ENCODE measurements around the gene CDIP1.

The CDIP1 gene

GRCh38 chr16:4556580-4556979 lies 18.0 kb upstream of the CDIP1 start:
- peak overlapping the region; percentile 48 for H3K27ac Mint-ChIP-seq
- no peaks in the 10 kb centered on the region for H3K36me3 Mint-ChIP-seq
- H3K4me3 Mint-ChIP-seq = no peak overlapping the region
- ATAC-seq = no peak
- H3K9me3 Mint-ChIP-seq = no peaks in the 10 kb centered on the region
- no peaks in the 10 kb centered on the region for H3K4me1 Mint-ChIP-seq
- no peak for DNase-seq (ENCODE audit: low spot score in 2 of 2)

GRCh38 chr16:4556112-4556511 lies 17.5 kb upstream of the CDIP1 start, which contains the start of gene C16orf96:
C16orf96 (plus strand) TSS chr16:4556340; CDS start chr16:4556490, 150 bp downstream.
- Mint-ChIP-seq H3K36me3 (no peaks in the 10 kb centered on the region), H3K27ac (peak within 1 kb of the TSS; percentile 48), H3K4me1 (no peaks in the 10 kb centered on the region), H3K4me3 (no peak within 1 kb of the TSS), H3K9me3 (no peaks in the 10 kb centered on the region)
- ATAC-seq = no peak
- DNase-seq (ENCODE audit: low spot score in 2 of 2) = no peak

- Mint-ChIP-seq H3K4me3 (no peak overlapping the region), H3K9me3 (no peaks in the 10 kb centered on the region), H3K27ac (no peak overlapping the region), H3K4me1 (no peaks in the 10 kb centered on the region), H3K36me3 (peaks cover 3% of the 10 kb centered on the region)
- DNase-seq (ENCODE audit: low spot score in 2 of 2) (no peak), ATAC-seq (no peak)
Observed at GRCh38 chr16:4552541-4552940, 14.0 kb upstream of the CDIP1 start.

GRCh38 chr16:4550591-4550990 lies 12.0 kb upstream of the CDIP1 start:
- ATAC-seq (no peak), DNase-seq (ENCODE audit: low spot score in 2 of 2) (no peak)
- H3K4me3 Mint-ChIP-seq = no peak overlapping the region
- no peaks in the 10 kb centered on the region for H3K4me1 Mint-ChIP-seq
- H3K36me3 Mint-ChIP-seq = peaks cover 7% of the 10 kb centered on the region
- no peak overlapping the region for H3K27ac Mint-ChIP-seq
- H3K9me3 Mint-ChIP-seq = no peaks in the 10 kb centered on the region

DNA sequence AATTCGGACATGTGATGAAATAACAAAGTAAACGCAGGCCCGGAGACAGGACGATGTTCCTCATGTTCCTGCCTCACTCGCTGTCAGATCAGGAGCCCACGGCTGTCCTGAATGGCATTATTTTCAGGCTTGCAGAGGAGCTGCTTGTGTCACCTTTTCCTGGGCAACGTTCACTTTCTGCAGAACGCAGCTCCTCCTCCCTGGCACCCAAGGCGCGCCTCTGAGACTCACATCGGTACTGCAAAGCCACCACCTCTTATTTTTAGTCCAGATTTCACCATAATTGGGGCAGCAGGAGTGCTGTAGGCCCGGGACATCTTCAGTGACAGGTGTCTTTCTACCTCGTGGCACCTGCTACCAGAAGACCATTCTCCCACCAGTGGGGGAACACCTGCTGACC lies 9.6 kb upstream of the CDIP1 start:
- ATAC-seq = no peak

GRCh38 chr16:4544473-4544872 lies 5.9 kb upstream of the CDIP1 start:
- DNase-seq (ENCODE audit: low spot score in 2 of 2) (no peak), ATAC-seq (no peak)
- no peak overlapping the region for H3K27ac Mint-ChIP-seq
- H3K4me1 Mint-ChIP-seq = peaks cover 6% of the 10 kb centered on the region
- H3K9me3 Mint-ChIP-seq = peaks cover 5% of the 10 kb centered on the region
- H3K36me3 Mint-ChIP-seq = peaks cover 7% of the 10 kb centered on the region
- H3K4me3 Mint-ChIP-seq = no peak overlapping the region

More for the DNA sequence above, 9.6 kb upstream of the CDIP1 start:
- peaks cover 7% of the 10 kb centered on the region for H3K36me3 Mint-ChIP-seq
- DNase-seq (ENCODE audit: low spot score in 2 of 2) = no peak
- H3K4me3 Mint-ChIP-seq = no peak overlapping the region
- H3K27ac Mint-ChIP-seq = no peak overlapping the region
- no peaks in the 10 kb centered on the region for H3K4me1 Mint-ChIP-seq
- no peaks in the 10 kb centered on the region for H3K9me3 Mint-ChIP-seq

- H3K36me3 Mint-ChIP-seq = peaks cover 11% of the 10 kb centered on the region
- DNase-seq (ENCODE audit: low spot score in 2 of 2) = no peak
- peak overlapping the region; percentile 51 for H3K27ac Mint-ChIP-seq
- H3K9me3 Mint-ChIP-seq = peaks cover 5% of the 10 kb centered on the region
- no peak for ATAC-seq
- H3K4me3 Mint-ChIP-seq = no peak overlapping the region
- H3K4me1 Mint-ChIP-seq = peaks cover 32% of the 10 kb centered on the region
Observed at GRCh38 chr16:4539716-4540284, 1.2 kb upstream of the CDIP1 start.

- peaks cover 5% of the 10 kb centered on the region for H3K9me3 Mint-ChIP-seq
- peak; percentile 65 for ATAC-seq
- H3K4me1 Mint-ChIP-seq = peaks cover 42% of the 10 kb centered on the region
- H3K4me3 Mint-ChIP-seq = peak overlapping the region; percentile 75
- H3K36me3 Mint-ChIP-seq = peaks cover 14% of the 10 kb centered on the region
- H3K27ac Mint-ChIP-seq = peak overlapping the region; percentile 15
- DNase-seq (ENCODE audit: low spot score in 2 of 2) = peak in 1 of 2 donors; percentile 28
Observed at GRCh38 chr16:4537376-4538343, 913 bp downstream of the CDIP1 start.

DNA sequence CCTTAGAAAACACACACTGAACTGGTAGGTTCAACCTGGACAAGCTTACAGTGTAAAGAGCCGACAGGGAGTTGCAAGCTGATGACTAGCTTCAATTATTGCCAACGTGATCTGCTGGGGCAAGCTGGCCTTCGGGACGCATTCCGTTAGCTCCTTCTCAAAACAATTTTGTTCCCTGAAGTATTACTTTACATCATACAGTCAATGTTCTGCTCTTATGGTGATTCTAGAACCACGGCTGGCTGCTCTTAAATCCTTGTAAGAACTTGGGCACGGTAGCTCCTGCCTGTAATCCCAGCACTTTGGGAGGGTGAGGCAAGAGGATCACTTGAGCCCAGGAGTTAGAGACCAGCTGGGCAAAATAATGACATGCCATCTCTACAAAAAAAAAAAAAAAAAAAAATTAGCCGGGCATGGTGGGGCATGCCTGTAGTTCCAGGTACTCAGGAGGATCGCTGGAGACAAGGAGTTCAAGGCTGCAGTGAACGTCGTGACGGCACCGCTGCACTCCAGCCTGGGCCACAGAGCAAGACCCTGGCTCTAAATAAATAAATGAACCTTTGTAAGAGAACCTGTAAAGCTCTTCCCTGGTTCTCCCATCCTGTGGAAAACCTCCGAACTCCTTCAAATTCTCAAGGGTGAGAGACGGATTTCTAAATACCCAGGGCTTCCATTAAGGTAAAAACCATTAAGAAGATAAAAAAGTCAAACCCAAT lies 2.0 kb downstream of the CDIP1 start:
- Mint-ChIP-seq H3K27ac (peak overlapping the region; percentile 18), H3K36me3 (peaks cover 18% of the 10 kb centered on the region), H3K4me3 (peak overlapping the region; percentile 75), H3K9me3 (peaks cover 5% of the 10 kb centered on the region), H3K4me1 (peaks cover 53% of the 10 kb centered on the region)
- DNase-seq (ENCODE audit: low spot score in 2 of 2) (no peak), ATAC-seq (no peak)

- DNase-seq (ENCODE audit: low spot score in 2 of 2) = peak in 1 of 2 donors; percentile 58
- peak overlapping the region; percentile 75 for H3K4me3 Mint-ChIP-seq
- peaks cover 18% of the 10 kb centered on the region for H3K36me3 Mint-ChIP-seq
- peaks cover 53% of the 10 kb centered on the region for H3K4me1 Mint-ChIP-seq
- peak; percentile 56 for ATAC-seq
- H3K9me3 Mint-ChIP-seq = peaks cover 5% of the 10 kb centered on the region
- H3K27ac Mint-ChIP-seq = peak overlapping the region; percentile 18
Observed at GRCh38 chr16:4535627-4536108, 2.9 kb downstream of the CDIP1 start.

- Mint-ChIP-seq H3K4me3 (no peak overlapping the region), H3K4me1 (peaks cover 52% of the 10 kb centered on the region), H3K36me3 (peaks cover 18% of the 10 kb centered on the region), H3K27ac (peak overlapping the region; percentile 18), H3K9me3 (no peaks in the 10 kb centered on the region)
- no peak for ATAC-seq
- DNase-seq (ENCODE audit: low spot score in 2 of 2) = no peak
Observed at GRCh38 chr16:4534151-4534790, 4.3 kb downstream of the CDIP1 start.

GRCh38 chr16:4533490-4533889 lies 5.1 kb downstream of the CDIP1 start:
- Mint-ChIP-seq H3K4me1 (peaks cover 59% of the 10 kb centered on the region), H3K9me3 (no peaks in the 10 kb centered on the region), H3K36me3 (peaks cover 13% of the 10 kb centered on the region), H3K4me3 (no peak overlapping the region), H3K27ac (no peak overlapping the region)
- DNase-seq (ENCODE audit: low spot score in 2 of 2) (no peak), ATAC-seq (no peak)

DNA sequence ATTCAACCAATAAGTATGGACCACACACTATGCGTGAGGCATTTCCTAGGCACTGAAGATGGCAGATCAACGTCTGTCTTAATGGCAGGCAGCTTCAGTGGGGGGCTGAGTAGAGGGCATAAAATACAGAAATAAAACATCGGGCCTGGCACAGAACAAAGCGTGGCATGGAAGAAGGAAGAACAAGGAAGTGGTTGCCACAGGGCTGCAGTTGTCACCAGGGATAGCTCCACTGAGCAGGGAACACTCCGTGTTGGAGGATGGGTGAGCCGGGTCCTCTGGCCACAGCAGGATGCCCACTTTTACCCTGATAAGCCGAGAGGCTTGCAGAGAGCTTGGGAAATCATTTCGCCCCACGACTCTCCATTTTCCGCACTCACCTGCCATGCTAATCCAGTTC lies 6.3 kb downstream of the CDIP1 start:
- ATAC-seq (no peak), DNase-seq (ENCODE audit: low spot score in 2 of 2) (no peak)
- Mint-ChIP-seq H3K4me1 (peaks cover 54% of the 10 kb centered on the region), H3K4me3 (no peak overlapping the region), H3K9me3 (no peaks in the 10 kb centered on the region), H3K36me3 (peaks cover 12% of the 10 kb centered on the region), H3K27ac (no peak overlapping the region)

DNA sequence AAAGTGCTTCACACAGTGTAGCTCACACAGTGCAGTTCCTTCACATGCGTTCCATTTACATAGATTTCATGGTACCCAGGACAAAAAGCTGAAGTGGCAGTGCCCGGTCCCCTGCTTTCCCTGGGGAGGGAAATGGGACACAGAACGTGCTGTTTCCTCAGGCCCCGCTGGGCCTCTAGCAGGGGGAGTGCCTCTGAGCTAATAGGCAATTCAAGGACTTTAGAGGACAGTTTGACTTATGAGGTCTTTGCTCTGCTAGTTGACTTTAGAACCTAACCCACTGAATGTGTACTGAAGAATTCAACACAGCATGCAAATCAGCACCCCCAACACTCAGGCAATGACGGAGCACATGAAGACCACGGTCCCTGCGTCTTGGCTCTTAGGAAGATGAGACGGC lies 6.8 kb downstream of the CDIP1 start:
- Mint-ChIP-seq H3K36me3 (peaks cover 12% of the 10 kb centered on the region), H3K27ac (no peak overlapping the region), H3K9me3 (no peaks in the 10 kb centered on the region), H3K4me1 (peaks cover 53% of the 10 kb centered on the region), H3K4me3 (no peak overlapping the region)
- ATAC-seq (no peak), DNase-seq (ENCODE audit: low spot score in 2 of 2) (no peak)
